ENCODE results near the gene PDZRN3.

PDZRN3 gene

GRCh38 chr3:73415118-73415517 lies 209.6 kb downstream of the PDZRN3 start:
- no peak for TF ChIP-seq JUND (IDR thresholded peaks at IDR 0.05; ENCODE audit: low read depth)
- in situ Hi-C loops (cut with HindIII; ENCODE audit: low pct_unique_long_range_greater_than_20kb, low sequenced_read_pairs): no loop called here
- DNase-seq (ENCODE audit: low read depth in 1 of 2, low spot score in 1 of 2): no peak

DNA sequence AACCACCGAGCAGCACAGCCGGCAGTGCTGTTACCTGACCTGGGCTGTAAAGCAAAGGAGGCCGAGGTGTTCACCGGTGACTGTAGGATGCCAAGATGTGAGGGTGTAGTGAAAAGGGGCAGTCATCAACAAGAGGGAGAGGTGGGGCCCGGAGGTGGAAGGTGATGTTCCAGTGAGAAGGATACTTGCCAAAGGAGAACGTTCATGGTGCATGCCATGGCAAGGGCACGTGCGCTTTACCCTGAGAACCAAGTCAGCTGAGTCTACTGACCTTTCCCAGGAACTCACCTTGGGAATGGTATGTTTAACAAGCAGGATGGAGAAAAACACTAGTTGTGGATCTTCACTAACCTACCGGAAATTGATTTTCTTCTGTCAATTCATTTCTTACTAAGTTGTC lies 211.1 kb downstream of the PDZRN3 start:
- DNase-seq (ENCODE audit: low read depth in 1 of 2, low spot score in 1 of 2): no peak
- in situ Hi-C loops (cut with HindIII; ENCODE audit: low pct_unique_long_range_greater_than_20kb, low sequenced_read_pairs): no loop called here
- TF ChIP-seq JUND (IDR thresholded peaks at IDR 0.05; ENCODE audit: low read depth): no peak

DNA sequence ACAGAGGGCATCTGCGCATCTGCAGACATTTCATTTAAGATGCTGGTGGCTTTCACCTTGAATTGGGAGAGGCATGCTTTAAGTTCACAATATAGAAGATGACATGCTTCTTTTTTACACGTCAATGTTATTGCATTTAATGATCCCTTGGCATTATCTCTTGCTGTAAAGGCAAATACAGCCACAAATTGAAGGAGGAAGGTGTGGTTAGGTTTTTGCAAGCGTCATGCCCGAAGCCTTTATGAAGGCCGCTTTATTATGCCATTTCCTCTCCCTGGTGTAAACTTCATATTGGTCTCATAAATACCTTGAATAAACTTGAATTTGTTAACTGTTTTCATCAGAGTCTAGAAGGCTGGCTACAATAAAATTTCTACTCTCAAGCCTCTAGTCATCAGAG lies 212.7 kb downstream of the PDZRN3 start:
- DNase-seq (ENCODE audit: low read depth in 1 of 2, low spot score in 1 of 2): no peak
- TF ChIP-seq JUND (IDR thresholded peaks at IDR 0.05; ENCODE audit: low read depth): no peak
- in situ Hi-C loops (cut with HindIII; ENCODE audit: low pct_unique_long_range_greater_than_20kb, low sequenced_read_pairs): no loop called here

DNA sequence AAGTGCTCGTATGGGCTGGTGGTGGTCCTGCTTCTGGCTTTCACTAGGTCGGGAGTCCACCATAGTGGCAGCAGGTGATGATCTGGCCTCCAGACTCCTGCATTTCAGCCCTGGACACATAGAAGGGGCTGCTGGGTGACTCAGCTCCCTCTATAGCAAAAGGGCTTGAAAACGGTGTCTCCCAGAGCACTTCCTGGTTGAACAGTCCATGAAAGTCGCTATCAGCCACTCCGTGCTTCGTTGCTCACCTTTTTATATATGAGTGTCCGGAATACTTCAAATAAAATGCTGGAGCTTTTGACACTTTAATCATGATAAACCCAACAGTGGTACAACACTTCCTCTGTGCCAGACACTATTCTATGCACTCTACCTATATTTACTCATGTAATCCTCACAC lies 213.2 kb downstream of the PDZRN3 start:
- DNase-seq (ENCODE audit: low read depth in 1 of 2, low spot score in 1 of 2): no peak
- in situ Hi-C loops (cut with HindIII; ENCODE audit: low pct_unique_long_range_greater_than_20kb, low sequenced_read_pairs): no loop called here
- TF ChIP-seq JUND (IDR thresholded peaks at IDR 0.05; ENCODE audit: low read depth): no peak

DNA sequence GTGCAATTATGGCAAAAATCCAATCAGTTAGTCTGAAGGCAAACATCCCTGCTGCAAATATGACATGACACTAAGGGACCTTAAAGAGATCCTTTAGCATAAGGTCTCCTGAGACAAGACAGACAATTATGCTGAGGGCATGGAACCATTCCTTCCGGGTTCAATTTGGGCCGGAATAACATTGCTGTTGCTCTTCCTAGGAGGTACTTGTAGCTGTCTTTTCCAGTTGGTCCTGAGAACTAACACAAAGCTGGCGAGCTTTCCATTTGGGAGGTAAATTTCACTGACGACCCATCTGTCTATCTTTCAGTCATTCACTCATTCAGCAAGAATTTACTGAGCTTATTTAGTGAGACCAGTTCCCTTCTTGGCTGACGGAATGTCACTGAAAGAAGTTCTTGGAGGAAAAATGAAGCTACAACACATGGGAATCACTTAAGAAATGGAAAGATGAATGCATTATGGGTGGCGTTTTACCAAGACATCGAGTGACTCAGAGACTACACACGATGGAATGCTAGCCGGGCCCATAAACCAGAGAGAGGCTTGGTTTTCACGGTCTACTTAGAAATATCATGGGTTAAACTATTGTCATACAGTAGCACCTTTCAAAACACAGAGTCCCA lies 215.5 kb downstream of the PDZRN3 start:
- in situ Hi-C loops (cut with HindIII; ENCODE audit: low pct_unique_long_range_greater_than_20kb, low sequenced_read_pairs): no loop called here
- DNase-seq (ENCODE audit: low read depth in 1 of 2, low spot score in 1 of 2): peak in 1 of 2 experiments; percentile 15

GRCh38 chr3:73408634-73409033 lies 216.1 kb downstream of the PDZRN3 start:
- in situ Hi-C loops (cut with HindIII; ENCODE audit: low pct_unique_long_range_greater_than_20kb, low sequenced_read_pairs): no loop called here
- DNase-seq (ENCODE audit: low read depth in 1 of 2, low spot score in 1 of 2): no peak
- no peak for TF ChIP-seq JUND (IDR thresholded peaks at IDR 0.05; ENCODE audit: low read depth)

More for the DNA sequence above, 215.5 kb downstream of the PDZRN3 start:
- TF ChIP-seq JUND (IDR thresholded peaks at IDR 0.05; ENCODE audit: low read depth): no peak

- in situ Hi-C loops (cut with HindIII; ENCODE audit: low pct_unique_long_range_greater_than_20kb, low sequenced_read_pairs): no loop called here
- TF ChIP-seq JUND (IDR thresholded peaks at IDR 0.05; ENCODE audit: low read depth): no peak
- no peak for DNase-seq (ENCODE audit: low read depth in 1 of 2, low spot score in 1 of 2)
Observed at GRCh38 chr3:73407577-73407976, 217.2 kb downstream of the PDZRN3 start.

DNA sequence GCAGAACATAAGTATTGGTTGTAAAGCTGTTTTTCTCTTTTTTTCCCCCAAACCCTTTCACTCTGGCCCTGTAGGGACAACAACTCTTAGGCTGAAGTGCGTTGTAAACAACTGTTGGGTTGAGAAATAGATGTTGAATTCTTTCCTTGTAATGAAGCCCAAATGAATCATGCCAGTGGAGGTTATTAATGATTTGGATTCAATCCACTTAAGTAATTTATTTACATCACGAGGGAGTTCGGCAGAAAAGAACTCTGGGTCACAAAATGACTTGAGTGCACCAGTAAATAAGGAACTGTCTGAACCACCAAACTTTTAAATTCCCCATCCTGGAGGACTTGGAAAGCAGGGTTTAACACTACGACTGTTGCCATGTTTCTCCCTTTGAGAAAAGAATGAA lies 218.9 kb downstream of the PDZRN3 start:
- in situ Hi-C loops (cut with HindIII; ENCODE audit: low pct_unique_long_range_greater_than_20kb, low sequenced_read_pairs): no loop called here
- no peak for DNase-seq (ENCODE audit: low read depth in 1 of 2, low spot score in 1 of 2)
- no peak for TF ChIP-seq JUND (IDR thresholded peaks at IDR 0.05; ENCODE audit: low read depth)

DNA sequence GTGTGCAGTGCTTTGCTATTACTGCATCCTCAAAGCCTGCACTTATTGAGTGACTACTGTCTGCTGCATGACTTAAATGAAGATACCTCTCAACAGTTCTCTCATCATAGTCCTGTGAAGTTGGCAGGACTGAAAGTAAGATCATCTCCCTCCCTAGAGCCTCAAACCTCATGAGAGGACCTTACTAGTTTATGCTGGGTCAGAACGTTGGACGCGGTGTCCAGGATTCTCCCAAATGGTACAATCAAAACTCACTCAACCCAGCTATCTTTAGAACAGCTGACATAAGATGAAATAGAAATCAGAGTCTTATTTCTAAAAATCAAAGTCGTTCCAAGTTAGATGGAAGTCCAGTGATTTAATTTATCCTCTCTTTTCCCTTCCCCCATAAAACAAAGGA lies 219.7 kb downstream of the PDZRN3 start:
- in situ Hi-C loops (cut with HindIII; ENCODE audit: low pct_unique_long_range_greater_than_20kb, low sequenced_read_pairs): no loop called here
- no peak for TF ChIP-seq JUND (IDR thresholded peaks at IDR 0.05; ENCODE audit: low read depth)
- no peak for DNase-seq (ENCODE audit: low read depth in 1 of 2, low spot score in 1 of 2)

DNA sequence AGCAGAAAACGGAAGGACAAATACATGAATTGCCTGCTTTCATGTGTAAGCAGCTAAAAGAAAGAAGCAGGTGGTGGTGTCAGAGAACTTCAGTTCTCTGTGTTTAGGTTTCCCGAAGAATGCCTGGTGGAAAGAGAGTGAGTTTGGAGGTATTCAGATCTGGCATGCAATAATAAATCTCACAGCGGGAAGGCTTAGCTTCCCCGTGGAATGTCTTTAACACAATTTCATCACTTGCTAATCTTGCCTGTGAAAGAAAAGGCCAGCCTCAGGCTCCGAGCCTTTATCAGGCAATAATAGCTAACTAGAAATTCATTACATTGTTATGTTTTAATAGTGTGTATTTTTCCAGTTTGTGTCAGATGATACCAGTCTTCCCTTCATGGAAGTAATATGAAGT lies 220.3 kb downstream of the PDZRN3 start:
- no peak for DNase-seq (ENCODE audit: low read depth in 1 of 2, low spot score in 1 of 2)
- in situ Hi-C loops (cut with HindIII; ENCODE audit: low pct_unique_long_range_greater_than_20kb, low sequenced_read_pairs): no loop called here
- no peak for TF ChIP-seq JUND (IDR thresholded peaks at IDR 0.05; ENCODE audit: low read depth)

- TF ChIP-seq JUND (IDR thresholded peaks at IDR 0.05; ENCODE audit: low read depth): no peak
- in situ Hi-C loops (cut with HindIII; ENCODE audit: low pct_unique_long_range_greater_than_20kb, low sequenced_read_pairs): no loop called here
- DNase-seq (ENCODE audit: low read depth in 1 of 2, low spot score in 1 of 2): no peak
Observed at GRCh38 chr3:73403444-73403843, 221.3 kb downstream of the PDZRN3 start.

GRCh38 chr3:73401616-73402279 lies 223.0 kb downstream of the PDZRN3 start:
- DNase-seq (ENCODE audit: low read depth in 1 of 2, low spot score in 1 of 2): no peak
- no peak for TF ChIP-seq JUND (IDR thresholded peaks at IDR 0.05; ENCODE audit: low read depth)
- in situ Hi-C loops (cut with HindIII; ENCODE audit: low pct_unique_long_range_greater_than_20kb, low sequenced_read_pairs): no loop called here

DNA sequence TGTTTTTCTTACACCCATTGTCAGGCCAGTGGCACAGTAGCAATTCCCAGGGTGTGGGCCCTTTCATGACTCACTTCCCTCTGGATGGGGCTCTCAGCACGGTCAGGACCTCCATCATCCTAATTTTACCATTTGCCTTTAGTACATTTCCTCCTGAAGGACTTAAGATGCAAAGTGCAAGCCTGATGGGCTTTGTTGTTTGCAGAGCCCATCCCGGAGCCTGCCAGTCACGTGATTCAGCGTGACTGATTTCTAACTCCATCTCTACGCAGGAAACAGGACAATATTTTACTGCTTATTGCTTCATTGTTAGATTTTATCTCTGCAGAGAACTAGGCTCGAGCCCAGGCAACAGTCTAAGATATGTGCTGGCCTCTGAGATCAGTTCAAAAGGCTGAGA lies 223.7 kb downstream of the PDZRN3 start:
- no peak for TF ChIP-seq JUND (IDR thresholded peaks at IDR 0.05; ENCODE audit: low read depth)
- in situ Hi-C loops (cut with HindIII; ENCODE audit: low pct_unique_long_range_greater_than_20kb, low sequenced_read_pairs): no loop called here
- no peak for DNase-seq (ENCODE audit: low read depth in 1 of 2, low spot score in 1 of 2)
